ENCODE data around the gene LMF1.

LMF1 gene

GRCh38 chr16:935684-936083, 35.1 kb downstream of the LMF1 start:
- TF ChIP-seq POLR2A (IDR thresholded peaks at IDR 0.05; ENCODE audit: low read depth, low read length) (no peak), TAF1 (IDR thresholded peaks at IDR 0.05; ENCODE audit: low read depth, low read length) (no peak), POU2F2 (IDR thresholded peaks at IDR 0.05; ENCODE audit: low read depth, low read length) (no peak), SPI1 (IDR thresholded peaks at IDR 0.05; ENCODE audit: low read depth, low read length) (no peak), POLR2AphosphoS5 (IDR thresholded peaks at IDR 0.05; ENCODE audit: low read depth, low read length) (no peak), PAX5 (IDR thresholded peaks at IDR 0.05; ENCODE audit: insufficient read depth, low read length, severe bottlenecking) (no peak)
- no peak for DNase-seq (ENCODE audit: insufficient read length, low spot score)
- FAIRE-seq: no peak

DNA sequence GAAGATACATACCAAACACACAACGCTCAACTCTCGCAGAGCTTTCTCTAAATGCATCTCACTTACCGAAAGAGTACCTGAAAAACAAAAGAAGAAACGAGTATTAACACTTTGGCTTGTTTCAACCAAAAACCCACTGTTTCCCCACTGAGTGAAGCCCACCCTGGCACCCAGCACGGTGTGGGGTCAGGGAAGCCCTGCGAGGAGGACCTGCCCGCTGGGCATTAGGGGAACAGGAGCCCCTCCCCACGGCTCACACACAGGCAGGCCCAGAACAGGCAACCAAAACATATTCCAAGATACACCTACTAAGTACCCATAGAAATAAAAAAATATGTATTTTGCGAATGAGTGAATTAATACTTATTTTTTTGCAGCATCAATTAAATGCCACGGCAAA, 36.6 kb downstream of the LMF1 start:
- DNase-seq (ENCODE audit: insufficient read length, low spot score): no peak

DNA sequence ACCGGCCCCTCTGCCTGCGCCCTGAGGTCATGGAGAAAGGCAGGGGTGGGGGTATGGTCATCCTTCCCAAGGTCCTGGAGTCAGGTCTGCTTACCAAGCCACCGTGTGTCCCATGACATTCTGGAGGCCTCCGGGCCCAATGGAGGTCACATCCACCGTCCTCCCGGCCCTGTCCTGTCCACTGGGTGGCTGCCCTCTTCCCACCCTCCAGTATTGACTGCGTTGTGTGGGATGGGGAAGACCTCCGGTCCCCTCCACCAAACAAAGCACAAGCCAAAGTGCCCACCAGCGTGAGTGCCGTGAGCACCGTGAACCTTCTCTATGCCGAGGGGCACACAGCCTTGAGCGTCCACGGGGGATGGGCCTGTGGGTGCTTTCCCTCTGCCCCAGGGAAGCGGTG, 37.2 kb downstream of the LMF1 start:
- TF ChIP-seq POLR2AphosphoS5 (IDR thresholded peaks at IDR 0.05; ENCODE audit: low read depth, low read length): no peak
- no peak for TF ChIP-seq PAX5 (IDR thresholded peaks at IDR 0.05; ENCODE audit: insufficient read depth, low read length, severe bottlenecking)
- TF ChIP-seq POU2F2 (IDR thresholded peaks at IDR 0.05; ENCODE audit: low read depth, low read length): no peak
- no peak for TF ChIP-seq TAF1 (IDR thresholded peaks at IDR 0.05; ENCODE audit: low read depth, low read length)
- TF ChIP-seq SPI1 (IDR thresholded peaks at IDR 0.05; ENCODE audit: low read depth, low read length): no peak
- no peak for TF ChIP-seq POLR2A (IDR thresholded peaks at IDR 0.05; ENCODE audit: low read depth, low read length)
- no peak for FAIRE-seq
- DNase-seq (ENCODE audit: insufficient read length, low spot score): no peak

More for the DNA sequence above, 36.6 kb downstream of the LMF1 start:
- no peak for FAIRE-seq
- TF ChIP-seq POU2F2 (IDR thresholded peaks at IDR 0.05; ENCODE audit: low read depth, low read length): no peak
- TF ChIP-seq TAF1 (IDR thresholded peaks at IDR 0.05; ENCODE audit: low read depth, low read length): no peak
- TF ChIP-seq POLR2A (IDR thresholded peaks at IDR 0.05; ENCODE audit: low read depth, low read length): no peak
- no peak for TF ChIP-seq PAX5 (IDR thresholded peaks at IDR 0.05; ENCODE audit: insufficient read depth, low read length, severe bottlenecking)
- TF ChIP-seq POLR2AphosphoS5 (IDR thresholded peaks at IDR 0.05; ENCODE audit: low read depth, low read length): no peak
- no peak for TF ChIP-seq SPI1 (IDR thresholded peaks at IDR 0.05; ENCODE audit: low read depth, low read length)

- TF ChIP-seq PAX5 (IDR thresholded peaks at IDR 0.05; ENCODE audit: insufficient read depth, low read length, severe bottlenecking): no peak
- TF ChIP-seq POLR2AphosphoS5 (IDR thresholded peaks at IDR 0.05; ENCODE audit: low read depth, low read length): no peak
- no peak for TF ChIP-seq POU2F2 (IDR thresholded peaks at IDR 0.05; ENCODE audit: low read depth, low read length)
- no peak for TF ChIP-seq TAF1 (IDR thresholded peaks at IDR 0.05; ENCODE audit: low read depth, low read length)
- TF ChIP-seq POLR2A (IDR thresholded peaks at IDR 0.05; ENCODE audit: low read depth, low read length): no peak
- no peak for TF ChIP-seq SPI1 (IDR thresholded peaks at IDR 0.05; ENCODE audit: low read depth, low read length)
- FAIRE-seq: no peak
Observed at GRCh38 chr16:932831-933330, 37.9 kb downstream of the LMF1 start.

DNA sequence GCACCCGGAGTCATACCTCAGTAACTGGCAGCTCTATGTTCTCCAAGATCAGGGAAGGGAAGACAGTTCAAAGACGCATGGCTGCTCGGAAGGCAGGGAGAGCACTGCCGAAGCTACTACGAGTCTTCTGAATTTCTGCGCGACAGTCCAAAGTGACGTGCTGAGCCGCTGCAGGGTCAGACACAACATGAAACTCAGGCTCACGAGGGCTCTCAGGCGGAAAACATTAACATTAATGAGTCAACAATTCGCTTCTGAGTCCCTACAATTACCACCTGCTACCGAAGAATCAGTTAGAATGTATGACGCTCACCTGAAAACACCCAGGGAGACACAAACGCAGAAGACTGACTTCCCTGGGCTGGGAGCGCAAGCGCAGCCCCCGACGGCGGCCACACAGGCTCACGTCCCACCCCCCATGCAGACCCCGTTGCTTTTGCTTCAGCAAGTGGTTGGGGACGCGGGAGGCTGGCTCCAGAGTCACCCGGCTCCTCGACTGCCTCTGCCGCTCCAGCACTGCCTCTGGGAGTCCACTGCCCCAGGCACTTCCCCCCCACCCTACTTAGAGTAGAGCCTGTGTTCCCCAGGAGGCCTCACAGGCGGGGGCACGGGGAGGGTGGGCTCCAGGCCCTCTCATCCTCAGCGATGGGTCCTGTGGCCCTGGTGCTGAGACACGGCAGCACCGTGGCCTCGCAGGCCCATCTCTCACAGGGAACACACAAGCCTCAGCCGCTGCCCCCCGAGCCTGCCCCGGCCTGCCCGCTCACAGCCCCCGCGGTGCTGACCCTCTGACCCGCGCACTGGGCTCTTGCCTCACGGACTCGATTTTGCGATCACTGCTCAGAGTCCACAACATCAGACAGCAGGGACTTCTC, 38.9 kb downstream of the LMF1 start:
- DNase-seq (ENCODE audit: insufficient read length, low spot score): no peak
- FAIRE-seq: no peak
- no peak for TF ChIP-seq POLR2AphosphoS5 (IDR thresholded peaks at IDR 0.05; ENCODE audit: low read depth, low read length)
- TF ChIP-seq PAX5 (IDR thresholded peaks at IDR 0.05; ENCODE audit: insufficient read depth, low read length, severe bottlenecking): no peak
- no peak for TF ChIP-seq TAF1 (IDR thresholded peaks at IDR 0.05; ENCODE audit: low read depth, low read length)
- no peak for TF ChIP-seq POLR2A (IDR thresholded peaks at IDR 0.05; ENCODE audit: low read depth, low read length)
- no peak for TF ChIP-seq SPI1 (IDR thresholded peaks at IDR 0.05; ENCODE audit: low read depth, low read length)
- no peak for TF ChIP-seq POU2F2 (IDR thresholded peaks at IDR 0.05; ENCODE audit: low read depth, low read length)

More at GRCh38 chr16:932831-933330, 37.9 kb downstream of the LMF1 start:
- DNase-seq (ENCODE audit: insufficient read length, low spot score): no peak

DNA sequence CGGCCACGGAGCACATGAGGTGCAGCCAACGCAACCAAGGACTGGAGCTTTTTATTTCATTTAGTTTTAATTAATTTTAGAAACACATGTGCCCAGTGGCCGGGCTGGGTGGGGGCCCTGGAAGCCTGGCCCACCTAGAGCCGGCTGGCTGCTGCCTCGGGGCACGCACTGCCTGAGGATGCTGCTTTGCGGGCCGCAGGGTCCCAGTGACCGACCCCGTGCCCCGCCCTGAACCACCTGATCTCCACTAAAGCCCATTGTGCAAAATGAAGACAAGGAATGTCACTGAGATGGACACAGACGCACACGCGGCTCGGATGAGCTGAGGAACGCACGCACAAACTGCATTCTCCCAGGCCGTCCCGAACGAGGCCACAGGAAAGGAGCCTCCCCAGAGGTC, 39.6 kb downstream of the LMF1 start:
- no peak for DNase-seq (ENCODE audit: insufficient read length, low spot score)
- TF ChIP-seq TAF1 (IDR thresholded peaks at IDR 0.05; ENCODE audit: low read depth, low read length): no peak
- TF ChIP-seq SPI1 (IDR thresholded peaks at IDR 0.05; ENCODE audit: low read depth, low read length): no peak
- no peak for TF ChIP-seq POLR2A (IDR thresholded peaks at IDR 0.05; ENCODE audit: low read depth, low read length)
- TF ChIP-seq PAX5 (IDR thresholded peaks at IDR 0.05; ENCODE audit: insufficient read depth, low read length, severe bottlenecking): no peak
- TF ChIP-seq POLR2AphosphoS5 (IDR thresholded peaks at IDR 0.05; ENCODE audit: low read depth, low read length): no peak
- TF ChIP-seq POU2F2 (IDR thresholded peaks at IDR 0.05; ENCODE audit: low read depth, low read length): no peak
- FAIRE-seq: no peak

- TF ChIP-seq SPI1 (IDR thresholded peaks at IDR 0.05; ENCODE audit: low read depth, low read length): no peak
- no peak for TF ChIP-seq POU2F2 (IDR thresholded peaks at IDR 0.05; ENCODE audit: low read depth, low read length)
- TF ChIP-seq TAF1 (IDR thresholded peaks at IDR 0.05; ENCODE audit: low read depth, low read length): no peak
- TF ChIP-seq POLR2A (IDR thresholded peaks at IDR 0.05; ENCODE audit: low read depth, low read length): no peak
- TF ChIP-seq POLR2AphosphoS5 (IDR thresholded peaks at IDR 0.05; ENCODE audit: low read depth, low read length): no peak
- no peak for TF ChIP-seq PAX5 (IDR thresholded peaks at IDR 0.05; ENCODE audit: insufficient read depth, low read length, severe bottlenecking)
- DNase-seq (ENCODE audit: insufficient read length, low spot score): no peak
- FAIRE-seq: no peak
Observed at GRCh38 chr16:930511-930910, 40.3 kb downstream of the LMF1 start.

- no peak for FAIRE-seq
- TF ChIP-seq PAX5 (IDR thresholded peaks at IDR 0.05; ENCODE audit: insufficient read depth, low read length, severe bottlenecking): no peak
- TF ChIP-seq POU2F2 (IDR thresholded peaks at IDR 0.05; ENCODE audit: low read depth, low read length): no peak
- TF ChIP-seq SPI1 (IDR thresholded peaks at IDR 0.05; ENCODE audit: low read depth, low read length): no peak
- TF ChIP-seq TAF1 (IDR thresholded peaks at IDR 0.05; ENCODE audit: low read depth, low read length): no peak
- no peak for TF ChIP-seq POLR2AphosphoS5 (IDR thresholded peaks at IDR 0.05; ENCODE audit: low read depth, low read length)
- no peak for DNase-seq (ENCODE audit: insufficient read length, low spot score)
Observed at GRCh38 chr16:930076-930475, 40.7 kb downstream of the LMF1 start.

DNA sequence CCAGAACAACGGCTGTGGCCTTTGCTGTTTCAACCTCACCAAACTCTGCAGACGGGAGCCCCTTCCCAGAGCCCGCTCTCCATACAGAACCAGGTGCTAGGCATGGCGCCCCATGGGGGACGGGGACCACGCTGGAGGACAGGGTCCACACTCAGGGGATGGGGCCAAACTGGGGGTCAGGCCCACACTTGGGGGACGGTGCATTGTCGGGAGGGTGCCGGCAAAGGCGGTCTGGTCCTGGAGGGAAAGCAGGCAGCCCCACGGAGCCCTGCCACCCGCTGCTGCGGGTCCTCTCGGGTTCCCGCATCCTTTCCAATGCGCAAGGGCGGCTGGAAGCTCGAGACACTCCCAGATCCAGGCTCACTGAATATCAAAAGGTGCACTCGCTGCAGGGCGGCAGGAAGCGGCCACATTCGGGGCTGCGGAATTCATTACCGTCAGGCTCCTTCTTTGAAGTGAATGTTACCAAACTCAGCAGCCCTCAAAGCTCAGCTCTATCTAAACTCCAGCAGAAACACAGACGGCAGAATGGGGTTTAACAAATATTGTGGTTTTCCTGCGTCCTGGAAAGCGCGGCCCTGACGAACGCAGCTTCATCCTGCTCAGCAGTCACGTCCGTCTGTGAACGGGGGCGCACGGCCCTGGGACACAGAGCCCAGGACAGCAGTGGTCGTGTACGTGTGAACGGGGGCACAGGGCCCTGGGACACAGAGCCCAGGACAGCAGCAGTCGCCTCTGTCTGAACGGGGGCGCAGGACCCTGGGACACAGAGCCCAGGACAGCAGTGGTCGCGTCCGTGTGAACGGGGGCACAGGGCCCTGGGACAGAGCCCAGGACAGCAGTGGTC, 41.3 kb downstream of the LMF1 start:
- DNase-seq (ENCODE audit: insufficient read length, low spot score) (no peak), FAIRE-seq (no peak)
- TF ChIP-seq POLR2AphosphoS5 (IDR thresholded peaks at IDR 0.05; ENCODE audit: low read depth, low read length) (no peak), TAF1 (IDR thresholded peaks at IDR 0.05; ENCODE audit: low read depth, low read length) (no peak), PAX5 (IDR thresholded peaks at IDR 0.05; ENCODE audit: insufficient read depth, low read length, severe bottlenecking) (no peak)

Data from GM12891 (cell line).